NCI-H2196 treated with DMSO at 0.1 percent for 48 hours (cell line): Measurements from ENCODE around the gene DTL.

Experiments
- DNase-seq: peaks from one replicate; lab custom pipeline; 2025; ENCODE audit not compliant: unreplicated experiment; lab: John Stamatoyannopoulos, UW

The DTL gene

GRCh38 chr1:212089560-212090163 is 54.1 kb downstream of the DTL start:
- DNase-seq: no peak

GRCh38 chr1:212091438-212092121 is 56.0 kb downstream of the DTL start:
- no peak for DNase-seq

GRCh38 chr1:212097360-212097759 is 61.8 kb downstream of the DTL start:
- no peak for DNase-seq

GRCh38 chr1:212098310-212098709 is 62.8 kb downstream of the DTL start:
- no peak for DNase-seq

GRCh38 chr1:212098771-212099170 is 63.2 kb downstream of the DTL start:
- DNase-seq: no peak

- no peak for DNase-seq
These were observed 65.7 kb downstream of the DTL start for GRCh38 chr1:212101251-212101650.

- no peak for DNase-seq
These were observed 66.2 kb downstream of the DTL start for GRCh38 chr1:212101735-212102134.

GRCh38 chr1:212104586-212105325 is 69.2 kb downstream of the DTL start:
- DNase-seq: no peak

- DNase-seq: no peak
These were observed 70.8 kb downstream of the DTL start for GRCh38 chr1:212106286-212106792.

- DNase-seq: no peak
These were observed 71.9 kb downstream of the DTL start for GRCh38 chr1:212107481-212107880.

GRCh38 chr1:212108187-212108586 is 72.6 kb downstream of the DTL start:
- no peak for DNase-seq

GRCh38 chr1:212108981-212109380 is 73.4 kb downstream of the DTL start:
- DNase-seq: no peak

GRCh38 chr1:212109728-212110127 is 74.2 kb downstream of the DTL start:
- DNase-seq: no peak

GRCh38 chr1:212110617-212111016 is 75.1 kb downstream of the DTL start:
- DNase-seq: no peak

GRCh38 chr1:212111536-212111935 is 76.0 kb downstream of the DTL start:
- DNase-seq: no peak

GRCh38 chr1:212113706-212114105 is 78.2 kb downstream of the DTL start:
- no peak for DNase-seq

- DNase-seq: no peak
These were observed 82.8 kb downstream of the DTL start for GRCh38 chr1:212118167-212118871.

GRCh38 chr1:212118872-212119260 is 83.3 kb downstream of the DTL start:
- DNase-seq: no peak

GRCh38 chr1:212119397-212119837 is 83.9 kb downstream of the DTL start:
- no peak for DNase-seq

GRCh38 chr1:212119863-212120262 is 84.3 kb downstream of the DTL start:
- DNase-seq: no peak

GRCh38 chr1:212121779-212122178 is 86.2 kb downstream of the DTL start:
- DNase-seq: no peak
